Measurements from ENCODE around the gene PAMR1.

PAMR1 gene

GRCh38 chr11:35387111-35387982, 138.1 kb downstream of the PAMR1 start:
- no peak for DNase-seq (ENCODE audit: low read depth, low spot score)
- H3K4me3 ChIP-seq (ENCODE audit: low read length) = no peak overlapping the region

GRCh38 chr11:35383953-35384352, 141.5 kb downstream of the PAMR1 start:
- no peak for DNase-seq (ENCODE audit: low read depth, low spot score)
- H3K4me3 ChIP-seq (ENCODE audit: low read length) = no peak overlapping the region
